Neural progenitor cell (in vitro differentiated cells): ENCODE measurements around the gene FAM234A. TPM values are rescaled to one million over a fixed set of nuclear protein-coding genes. Genes with fewer than 3 reads are reported as not detected.

Source experiments
- DNase-seq: peaks from one replicate; pipeline ENCODE4 v3.0.0-alpha.2; 2016; ENCODE audit warnings: low spot score
- H2AFZ ChIP-seq: fragments of 200-600 bp; sonication (generic); replicated peaks from 2 replicates; pipeline ENCODE4 v1.6.1; 2016; ENCODE audit warnings: antibody characterized with exemption
- H3F3A ChIP-seq: fragments of 200-600 bp; sonication (generic); 2 replicates; pipeline ENCODE4 v1.6.1; 2016; ENCODE audit warnings: antibody characterized with exemption, low read depth
- H3K27ac ChIP-seq: fragments of 200-600 bp; sonication (generic); 2 replicates; pipeline ENCODE4 v1.5.1; 2016; ENCODE audit warnings: mild to moderate bottlenecking
- H3K27me3 ChIP-seq: fragments of 200-600 bp; sonication (generic); 2 replicates; pipeline ENCODE4 v1.6.1; 2016; ENCODE audit warnings: mild to moderate bottlenecking, moderate library complexity
- H3K36me3 ChIP-seq: fragments of 200-600 bp; sonication (generic); 2 replicates; pipeline ENCODE4 v1.5.1; 2016
- H3K4me1 ChIP-seq: fragments of 200-600 bp; sonication (generic); 2 replicates; pipeline ENCODE4 v1.6.1; 2016; ENCODE audit warnings: mixed run types
- H3K4me2 ChIP-seq: fragments of 200-600 bp; sonication (generic); 2 replicates; pipeline ENCODE4 v1.6.1; 2016
- H3K4me3 ChIP-seq: fragments of 200-600 bp; sonication (generic); 2 replicates; pipeline ENCODE4 v1.5.1; 2016
- H3K79me2 ChIP-seq: fragments of 200-600 bp; sonication (generic); 2 replicates; pipeline ENCODE4 v1.6.1; 2016; ENCODE audit warnings: low read depth
- H3K9ac ChIP-seq: fragments of 200-600 bp; sonication (generic); 2 replicates; pipeline ENCODE4 v1.6.1; 2016
- H3K9me3 ChIP-seq: fragments of 200-600 bp; sonication (generic); 2 replicates; pipeline ENCODE4 v1.5.1; 2016; ENCODE audit warnings: low read depth
- H4K20me1 ChIP-seq: fragments of 200-600 bp; sonication (generic); 2 replicates; pipeline ENCODE4 v1.6.1; 2016; ENCODE audit warnings: low read depth
- H3K27ac Mint-ChIP-seq: 3 replicates; pipeline ENCODE4 v1.8.0; 2021; ENCODE audit warnings: mixed read lengths
- H3K27me3 Mint-ChIP-seq: 2 replicates; pipeline ENCODE4 v1.8.0; 2022; ENCODE audit warnings: low read depth, mild to moderate bottlenecking, inconsistent platforms, moderate library complexity, mixed read lengths; ENCODE audit not compliant: insufficient read depth
- H3K36me3 Mint-ChIP-seq: 3 replicates; pipeline ENCODE4 v1.8.0; 2021; ENCODE audit warnings: mixed read lengths
- H3K4me1 Mint-ChIP-seq: 3 replicates; pipeline ENCODE4 v1.8.0; 2021; ENCODE audit warnings: mixed read lengths
- H3K4me3 Mint-ChIP-seq: 3 replicates; pipeline ENCODE4 v1.8.0; 2021; ENCODE audit warnings: mild to moderate bottlenecking, moderate library complexity, mixed read lengths
- H3K9me3 Mint-ChIP-seq: 3 replicates; pipeline ENCODE4 v1.8.0; 2020; ENCODE audit warnings: mixed read lengths
- CTCF ChIP-seq: fragments of 200-600 bp; sonication (generic); IDR thresholded peaks from 2 replicates; pipeline ENCODE4 v1.5.1; 2017; ENCODE audit warnings: antibody characterized with exemption, mild to moderate bottlenecking
- EZH2 ChIP-seq: fragments of 200-600 bp; sonication (generic); IDR thresholded peaks from 2 replicates; pipeline ENCODE4 v1.6.1; 2017; ENCODE audit warnings: antibody characterized with exemption, mild to moderate bottlenecking, moderate library complexity
- EZH2phosphoT487 ChIP-seq: fragments of 200-600 bp; sonication (generic); IDR thresholded peaks from 2 replicates; pipeline ENCODE4 v1.6.1; 2017; ENCODE audit warnings: antibody characterized with exemption
- total RNA-seq: library from RNA; depleted of rRNA; stranded (reverse); fragments of >200 nt; gene quantifications from 2 replicates; pipeline ENCODE4 v1.2.3, GENCODE V29; 2015; ENCODE audit warnings: low replicate concordance

The FAM234A gene
- total RNA-seq, 1 donor from 2014 or later: 115 TPM

- TF ChIP-seq EZH2 (no peak), CTCF (no peak), EZH2phosphoT487 (no peak)
- H3K36me3 Mint-ChIP-seq: peaks cover 11% of the 10 kb centered on the region
- Histone ChIP-seq H3K9ac (no peak overlapping the region), H4K20me1 (peaks cover 47% of the 10 kb centered on the region), H3K4me2 (no peak overlapping the region), H3K9me3 (no peaks in the 10 kb centered on the region), H2AFZ (no peak overlapping the region), H3K4me1 (peaks cover 5% of the 10 kb centered on the region), H3K79me2 (peaks cover 43% of the 10 kb centered on the region), H3F3A (peaks cover 7% of the 10 kb centered on the region), H3K27me3 (no peaks in the 10 kb centered on the region), H3K27ac (no peak overlapping the region), H3K4me3 (no peak overlapping the region), H3K36me3 (no peaks in the 10 kb centered on the region)
- no peak overlapping the region for H3K27ac Mint-ChIP-seq
- no peak for DNase-seq
- H3K27me3 Mint-ChIP-seq: no peaks in the 10 kb centered on the region
- no peaks in the 10 kb centered on the region for H3K9me3 Mint-ChIP-seq
- H3K4me1 Mint-ChIP-seq: peaks cover 7% of the 10 kb centered on the region
- H3K4me3 Mint-ChIP-seq: no peak overlapping the region
Observed at GRCh38 chr16:314351-314750, 79.7 kb downstream of the FAM234A start.

- peaks cover 11% of the 10 kb centered on the region for H3K36me3 Mint-ChIP-seq
Observed at GRCh38 chr16:314795-315299, 80.2 kb downstream of the FAM234A start.

More at GRCh38 chr16:314795-315299, 80.2 kb downstream of the FAM234A start:
- H3F3A ChIP-seq: peaks cover 7% of the 10 kb centered on the region
- H3K27me3 Mint-ChIP-seq: no peaks in the 10 kb centered on the region
- H3K4me1 ChIP-seq: peaks cover 5% of the 10 kb centered on the region
- H3K4me3 ChIP-seq: no peak overlapping the region
- no peak for DNase-seq
- H2AFZ ChIP-seq: no peak overlapping the region
- no peaks in the 10 kb centered on the region for H3K36me3 ChIP-seq
- H3K9me3 Mint-ChIP-seq: no peaks in the 10 kb centered on the region
- no peak overlapping the region for H3K27ac ChIP-seq
- TF ChIP-seq EZH2: no peak
- TF ChIP-seq EZH2phosphoT487: no peak
- no peak for TF ChIP-seq CTCF
- no peak overlapping the region for H3K4me2 ChIP-seq
- H3K27ac Mint-ChIP-seq: no peak overlapping the region
- H3K9me3 ChIP-seq: no peaks in the 10 kb centered on the region
- no peaks in the 10 kb centered on the region for H3K27me3 ChIP-seq
- peaks cover 9% of the 10 kb centered on the region for H3K4me1 Mint-ChIP-seq
- no peak overlapping the region for H3K4me3 Mint-ChIP-seq
- H4K20me1 ChIP-seq: peaks cover 51% of the 10 kb centered on the region
- no peak overlapping the region for H3K9ac ChIP-seq
- H3K79me2 ChIP-seq: peaks cover 48% of the 10 kb centered on the region

Other genes with a start within 250 kb of the FAM234A start
- 9.2 and 11.0 TPM in 2 replicates for gene POLR3K, start 181.2 kb upstream of the FAM234A start, total RNA-seq
- gene SNRNP25, start 181.0 kb upstream of the FAM234A start, total RNA-seq: 43.6 and 49.8 TPM in 2 replicates
- 11.0 and 24.4 TPM in 2 replicates for gene RHBDF1, start 162.2 kb upstream of the FAM234A start, total RNA-seq
- gene MPG, start 156.6 kb upstream of the FAM234A start, total RNA-seq: 21.2 and 63.4 TPM in 2 replicates
- gene NPRL3, start 96.1 kb upstream of the FAM234A start, total RNA-seq: 7.6 and 14.8 TPM in 2 replicates
- gene HBZ, start 82.2 kb upstream of the FAM234A start, total RNA-seq: not detected in 2 replicates
- not detected in 2 replicates for gene HBM, start 68.8 kb upstream of the FAM234A start, total RNA-seq
- not detected in 2 replicates for gene HBA2, start 61.9 kb upstream of the FAM234A start, total RNA-seq
- not detected in 2 replicates for gene HBA1, start 58.1 kb upstream of the FAM234A start, total RNA-seq
- 3.8 TPM in 1 of 2 replicates, not detected in the other for gene HBQ1, start 54.4 kb upstream of the FAM234A start, total RNA-seq
- 198 and 231 TPM in 2 replicates for gene LUC7L, start 5.4 kb upstream of the FAM234A start, total RNA-seq
- 0.52 and 0.96 TPM in 2 replicates for gene RGS11, start 41.1 kb downstream of the FAM234A start, total RNA-seq
- gene ARHGDIG, start 45.8 kb downstream of the FAM234A start, total RNA-seq: 0.84 TPM in 1 of 2 replicates, not detected in the other
- gene PDIA2, start 48.3 kb downstream of the FAM234A start, total RNA-seq: 0.53 TPM in 1 of 2 replicates, not detected in the other
- 19.6 and 35.4 TPM in 2 replicates for gene AXIN1, start 117.9 kb downstream of the FAM234A start, total RNA-seq
- gene MRPL28, start 135.7 kb downstream of the FAM234A start, total RNA-seq: 82.2 and 138 TPM in 2 replicates
- gene PGAP6, start 147.2 kb downstream of the FAM234A start, total RNA-seq: 16.7 and 49.5 TPM in 2 replicates
- gene NME4, start 162.4 kb downstream of the FAM234A start, total RNA-seq: 93.3 and 236 TPM in 2 replicates
- gene DECR2, start 167.1 kb downstream of the FAM234A start, total RNA-seq: 7.1 and 24.3 TPM in 2 replicates
- 15.5 and 45.2 TPM in 2 replicates for gene RAB11FIP3, start 190.8 kb downstream of the FAM234A start, total RNA-seq